HS-5 (cell line): ENCODE data around the gene NDUFS6.

Experiments
- DNase-seq: peaks from one replicate; pipeline ENCODE4 v3.0.0-alpha.2; 2012; ENCODE audit warnings: low read depth

Gene NDUFS6

GRCh38 chr5:1801222-1801966 lies at the start of gene NDUFS6:
TSS of gene NDUFS6 (plus strand) at chr5:1801407. CDS start at chr5:1801418, 11 bp downstream.
- DNase-seq = no peak

GRCh38 chr5:1751864-1752822 lies 49.1 kb upstream of the NDUFS6 start:
- DNase-seq = no peak

- DNase-seq = no peak
These were observed 48.3 kb upstream of the NDUFS6 start for GRCh38 chr5:1752881-1753280.

- DNase-seq = no peak
These were observed 47.7 kb upstream of the NDUFS6 start for GRCh38 chr5:1753490-1753889.

- DNase-seq = no peak
These were observed 46.5 kb upstream of the NDUFS6 start for GRCh38 chr5:1754531-1755220.

GRCh38 chr5:1755321-1755949 lies 45.8 kb upstream of the NDUFS6 start:
- no peak for DNase-seq

GRCh38 chr5:1756481-1756880 lies 44.7 kb upstream of the NDUFS6 start:
- DNase-seq = no peak

- no peak for DNase-seq
These were observed 43.7 kb upstream of the NDUFS6 start for GRCh38 chr5:1757511-1757910.

- no peak for DNase-seq
These were observed 42.6 kb upstream of the NDUFS6 start for GRCh38 chr5:1758574-1758973.

- no peak for DNase-seq
These were observed 41.7 kb upstream of the NDUFS6 start for GRCh38 chr5:1759378-1759970.

GRCh38 chr5:1760231-1760630 lies 41.0 kb upstream of the NDUFS6 start:
- no peak for DNase-seq

GRCh38 chr5:1760656-1761452 lies 40.4 kb upstream of the NDUFS6 start:
- no peak for DNase-seq

GRCh38 chr5:1761453-1761755 lies 39.8 kb upstream of the NDUFS6 start:
- DNase-seq = no peak

GRCh38 chr5:1762121-1762882 lies 38.9 kb upstream of the NDUFS6 start:
- DNase-seq = no peak

GRCh38 chr5:1762883-1763547 lies 38.2 kb upstream of the NDUFS6 start:
- DNase-seq = no peak

- peak; percentile 11 for DNase-seq
These were observed 37.7 kb upstream of the NDUFS6 start for GRCh38 chr5:1763548-1763911.

- DNase-seq = no peak
These were observed 37.1 kb upstream of the NDUFS6 start for GRCh38 chr5:1763960-1764605.

- no peak for DNase-seq
These were observed 36.6 kb upstream of the NDUFS6 start for GRCh38 chr5:1764606-1764960.

GRCh38 chr5:1765141-1765879 lies 35.9 kb upstream of the NDUFS6 start:
- no peak for DNase-seq
